Upper lobe of right lung (tissue), 1 donor: ENCODE measurements around the gene PDLIM5. TPM values are rescaled to one million over a fixed set of nuclear protein-coding genes. Genes with fewer than 3 reads are reported as not detected.
"Not testable (repeated sequence)": the region's sequence is repeated elsewhere in the genome, so short reads cannot be mapped to it uniquely, and the experiment has no call there.

ENCODE experiments used
- ATAC-seq: fragments of 200-7000 bp; cut with Tn5 transposase; one replicate; pipeline ENCODE4 v1.9.1; 2020; ENCODE audit warnings: mild to moderate bottlenecking, moderate library complexity
- DNase-seq: peaks from one replicate; pipeline ENCODE4 v3.0.0-alpha.2; 2020
- H3K27ac ChIP-seq: fragments of 200-600 bp; one replicate; pipeline ENCODE4 v1.8.0; 2022
- H3K27me3 ChIP-seq: fragments of 200-600 bp; one replicate; pipeline ENCODE4 v1.8.0; 2022; ENCODE audit warnings: mild to moderate bottlenecking
- H3K36me3 ChIP-seq: fragments of 200-600 bp; one replicate; pipeline ENCODE4 v1.8.0; 2022
- H3K4me1 ChIP-seq: fragments of 200-600 bp; one replicate; pipeline ENCODE4 v1.8.0; 2022
- H3K4me3 ChIP-seq: fragments of 200-600 bp; one replicate; pipeline ENCODE4 v1.8.0; 2022; ENCODE audit warnings: mild to moderate bottlenecking
- H3K9me3 ChIP-seq: fragments of 200-600 bp; one replicate; pipeline ENCODE4 v1.8.0; 2022
- intact Hi-C: fragments of 100-400 bp; cut with DNase I; formaldehyde crosslinking; loops from one replicate; pipeline ENCODE4 v1.11.0; 2022
- total RNA-seq: library from RNA; stranded (reverse); fragmentation: NEBNext Ultra II Directional; extraction: Animal tissue kit (Norgen Biotek cat#: 25700); gene quantifications from one replicate; pipeline ENCODE4 v1.2.1, GENCODE V29; 2021
- TF ChIP-seq, protein P1 (sequence below): fragments of 200-600 bp; IDR thresholded peaks from one replicate; pipeline ENCODE4 v1.8.0; 2022; ENCODE audit warnings: antibody characterized with exemption
- donor health status: DM: no; HTN: yes; CAD: no; lungs with severe emphysema.

The PDLIM5 gene
- total RNA-seq, 1 donor from 2014 or later = 82.8 TPM

- Histone ChIP-seq H3K36me3 (peaks cover 36% of the 10 kb centered on the region), H3K27ac (no peak overlapping the region), H3K27me3 (no peaks in the 10 kb centered on the region), H3K9me3 (no peaks in the 10 kb centered on the region), H3K4me1 (no peaks in the 10 kb centered on the region), H3K4me3 (no peak overlapping the region)
- TF ChIP-seq, protein P1, sequence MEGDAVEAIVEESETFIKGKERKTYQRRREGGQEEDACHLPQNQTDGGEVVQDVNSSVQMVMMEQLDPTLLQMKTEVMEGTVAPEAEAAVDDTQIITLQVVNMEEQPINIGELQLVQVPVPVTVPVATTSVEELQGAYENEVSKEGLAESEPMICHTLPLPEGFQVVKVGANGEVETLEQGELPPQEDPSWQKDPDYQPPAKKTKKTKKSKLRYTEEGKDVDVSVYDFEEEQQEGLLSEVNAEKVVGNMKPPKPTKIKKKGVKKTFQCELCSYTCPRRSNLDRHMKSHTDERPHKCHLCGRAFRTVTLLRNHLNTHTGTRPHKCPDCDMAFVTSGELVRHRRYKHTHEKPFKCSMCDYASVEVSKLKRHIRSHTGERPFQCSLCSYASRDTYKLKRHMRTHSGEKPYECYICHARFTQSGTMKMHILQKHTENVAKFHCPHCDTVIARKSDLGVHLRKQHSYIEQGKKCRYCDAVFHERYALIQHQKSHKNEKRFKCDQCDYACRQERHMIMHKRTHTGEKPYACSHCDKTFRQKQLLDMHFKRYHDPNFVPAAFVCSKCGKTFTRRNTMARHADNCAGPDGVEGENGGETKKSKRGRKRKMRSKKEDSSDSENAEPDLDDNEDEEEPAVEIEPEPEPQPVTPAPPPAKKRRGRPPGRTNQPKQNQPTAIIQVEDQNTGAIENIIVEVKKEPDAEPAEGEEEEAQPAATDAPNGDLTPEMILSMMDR = no peak
- ATAC-seq (no peak), DNase-seq (no peak)
- intact Hi-C loops = no loop called here
Measured at GRCh38 chr4:94654714-94655113, 203.0 kb downstream of the PDLIM5 start.

DNA sequence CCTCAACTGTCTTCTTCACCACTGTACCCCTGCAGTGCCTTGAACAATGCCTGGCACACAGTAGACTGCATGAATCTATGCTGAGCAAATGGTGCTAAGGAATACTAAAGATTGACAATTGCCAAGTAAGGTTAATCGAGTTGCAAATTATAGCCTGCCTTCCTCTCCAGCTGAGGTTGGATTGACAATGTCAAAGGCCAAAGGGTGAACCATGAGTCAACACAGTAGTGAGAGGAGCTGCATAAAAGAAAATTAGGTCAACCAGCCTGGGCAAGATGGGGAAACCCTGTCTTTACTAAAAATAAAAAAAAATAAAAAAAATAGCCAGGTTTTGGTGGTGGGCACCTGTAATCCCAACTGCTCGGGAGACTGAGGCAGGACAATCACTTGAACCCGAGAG is 208.9 kb downstream of the PDLIM5 start:
- TF ChIP-seq, protein P1 = no peak
- H3K27ac ChIP-seq = no peak overlapping the region
- intact Hi-C loops = no loop called here
- H3K4me3 ChIP-seq = no peak overlapping the region
- DNase-seq (no peak), ATAC-seq (no peak)
- H3K36me3 ChIP-seq = peaks cover 61% of the 10 kb centered on the region
- no peaks in the 10 kb centered on the region for H3K27me3 ChIP-seq
- H3K9me3 ChIP-seq = no peaks in the 10 kb centered on the region
- H3K4me1 ChIP-seq = no peaks in the 10 kb centered on the region

GRCh38 chr4:94665021-94665420 is 213.3 kb downstream of the PDLIM5 start:
- not testable (repeated sequence) for H3K27me3 ChIP-seq
- H3K36me3 ChIP-seq = peaks cover 45% of the 10 kb centered on the region

GRCh38 chr4:94665500-94666404 is 214.0 kb downstream of the PDLIM5 start:
- intact Hi-C loops = no loop called here
- no peaks in the 10 kb centered on the region for H3K9me3 ChIP-seq
- TF ChIP-seq, protein P1 = no peak
- H3K36me3 ChIP-seq = peaks cover 42% of the 10 kb centered on the region
- ATAC-seq (no peak), DNase-seq (no peak)
- no peak overlapping the region for H3K4me3 ChIP-seq
- H3K27me3 ChIP-seq = no peaks in the 10 kb centered on the region
- H3K4me1 ChIP-seq = no peaks in the 10 kb centered on the region
- no peak overlapping the region for H3K27ac ChIP-seq

More at GRCh38 chr4:94665021-94665420, 213.3 kb downstream of the PDLIM5 start:
- DNase-seq, H3K27ac ChIP-seq, H3K4me3 ChIP-seq, intact Hi-C loops, ATAC-seq, H3K4me1 ChIP-seq, H3K9me3 ChIP-seq: not testable (repeated sequence)

GRCh38 chr4:94668724-94669123 is 217.0 kb downstream of the PDLIM5 start:
- H3K4me1 ChIP-seq = no peaks in the 10 kb centered on the region
- DNase-seq = no peak
- peaks cover 22% of the 10 kb centered on the region for H3K36me3 ChIP-seq
- ATAC-seq = no peak
- intact Hi-C loops = no loop called here
- no peak overlapping the region for H3K4me3 ChIP-seq
- TF ChIP-seq, protein P1 = no peak
- no peak overlapping the region for H3K27ac ChIP-seq
- no peaks in the 10 kb centered on the region for H3K9me3 ChIP-seq
- no peaks in the 10 kb centered on the region for H3K27me3 ChIP-seq
